ENCODE results near the gene RPA1.

The RPA1 gene

DNA sequence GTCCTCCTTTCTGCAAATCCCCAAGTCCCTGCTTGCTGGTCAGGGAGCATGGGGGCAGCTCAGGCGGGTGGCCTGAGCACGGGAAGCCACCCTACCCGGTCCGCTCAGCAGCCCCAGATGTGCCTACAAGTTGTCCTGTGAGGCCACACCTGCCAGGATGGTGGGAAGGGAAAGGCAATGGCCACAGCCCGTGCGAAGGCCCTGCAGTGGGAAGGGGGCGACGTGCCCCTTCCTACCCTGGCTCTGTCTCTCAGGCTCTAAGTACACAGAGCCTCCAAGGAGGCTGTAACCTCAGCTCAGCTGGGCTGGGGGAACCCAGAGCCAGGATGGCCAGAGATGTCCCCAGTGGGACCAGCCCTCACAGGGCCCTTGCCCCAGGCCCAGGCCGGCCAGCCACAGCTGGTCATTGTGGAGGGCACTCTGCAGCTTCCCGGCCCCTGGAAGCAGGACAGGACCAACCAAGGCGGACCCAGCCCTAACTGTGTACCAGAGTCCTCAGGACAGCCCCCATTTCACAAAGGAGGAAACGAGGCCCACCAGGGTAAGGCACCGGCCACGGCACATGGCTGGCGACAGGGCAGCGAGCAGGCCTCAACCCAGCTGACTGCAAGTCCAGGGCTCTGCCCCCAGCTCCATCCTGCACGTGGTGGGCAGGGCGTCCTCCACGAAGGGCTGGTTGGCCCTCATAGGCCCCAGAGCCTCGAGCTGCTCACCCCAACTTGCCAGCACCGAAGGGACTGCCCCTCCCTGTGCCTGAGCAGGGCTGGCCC, 113.0 kb downstream of the RPA1 start:
- DNase-seq (ENCODE audit: low read depth) = no peak

DNA sequence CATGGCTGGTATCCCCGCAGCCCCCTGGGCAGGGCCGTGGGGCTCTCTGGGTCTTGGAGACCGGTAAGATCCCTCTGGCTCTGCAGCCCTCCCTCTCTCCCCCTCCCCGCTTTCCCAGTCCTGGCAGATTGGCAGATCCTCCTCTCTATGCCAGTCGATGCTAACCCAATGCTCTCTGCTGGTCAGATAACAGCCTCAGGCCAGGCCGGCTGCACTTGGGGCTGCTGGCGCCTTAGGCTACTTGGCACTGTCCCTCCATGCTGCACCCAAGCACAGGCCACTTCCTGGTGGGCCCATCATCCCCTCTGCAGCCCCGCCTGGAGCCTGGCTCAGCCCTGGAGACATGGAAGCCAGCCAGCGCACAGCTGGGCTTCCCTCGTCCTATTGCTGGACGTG, 113.6 kb downstream of the RPA1 start:
- DNase-seq (ENCODE audit: low read depth) = no peak

DNA sequence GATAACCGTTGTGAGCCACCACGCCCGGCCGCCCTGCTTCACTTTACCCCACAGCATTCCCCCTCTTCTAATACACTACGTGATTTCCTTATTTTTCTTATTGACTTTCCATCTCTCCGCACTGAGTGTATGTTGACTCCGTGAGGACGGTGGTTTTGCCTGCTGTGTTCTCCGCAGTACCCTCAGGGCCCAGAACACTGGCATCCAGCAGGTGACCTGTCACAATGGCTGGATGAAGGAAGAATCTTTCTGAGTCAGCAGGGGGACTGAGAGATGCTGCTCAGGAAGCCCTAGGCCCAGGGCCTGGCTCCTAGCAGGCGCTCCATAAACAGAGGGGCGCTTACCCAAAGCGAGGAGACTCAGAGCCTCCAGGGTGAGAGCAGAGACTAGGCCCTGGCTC, 115.8 kb downstream of the RPA1 start:
- no peak for DNase-seq (ENCODE audit: low read depth)

DNA sequence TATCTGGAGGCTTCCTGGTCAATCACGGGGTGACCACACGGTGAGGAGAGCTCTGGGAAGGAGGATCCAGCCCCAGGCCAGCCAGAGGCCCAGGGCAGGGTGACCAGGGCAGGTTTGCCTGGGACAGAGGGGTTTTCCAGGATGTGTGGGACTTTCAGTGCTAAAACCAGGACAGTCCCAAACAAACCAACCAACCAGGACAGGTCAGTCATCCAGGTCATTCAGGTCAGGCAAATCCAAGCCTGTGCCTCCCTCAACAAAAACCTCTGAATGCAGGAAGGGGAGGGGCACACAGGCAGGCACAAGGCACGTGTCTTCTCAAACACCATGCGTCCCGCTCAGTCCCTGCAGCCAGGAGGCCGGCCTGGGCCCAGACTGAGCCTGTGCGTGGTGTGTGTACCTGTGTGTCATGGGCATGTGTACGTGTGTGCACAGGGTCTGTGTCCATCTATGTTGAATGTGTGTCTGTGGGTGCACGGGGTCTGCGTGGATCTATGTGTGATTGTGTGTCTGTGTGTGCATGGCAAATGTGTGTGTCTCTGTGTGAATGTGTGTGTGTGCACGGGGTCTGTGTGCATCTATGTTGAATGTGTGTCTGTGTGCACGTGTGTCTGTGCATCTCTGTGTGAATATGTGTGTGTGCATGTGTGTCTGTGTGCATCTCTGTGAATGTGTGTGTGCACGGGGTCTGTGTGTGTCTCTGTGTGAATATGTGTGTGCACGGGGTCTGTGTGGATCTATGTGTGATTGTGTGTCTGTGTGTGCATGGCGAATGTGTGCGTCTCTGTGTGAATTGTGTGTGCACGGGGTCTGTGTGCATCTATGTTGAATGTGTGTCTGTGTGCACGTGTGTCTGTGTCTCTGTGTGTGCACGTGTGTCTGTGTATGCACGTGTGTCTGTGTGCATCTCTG, 116.5 kb downstream of the RPA1 start:
- DNase-seq (ENCODE audit: low read depth) = no peak

DNA sequence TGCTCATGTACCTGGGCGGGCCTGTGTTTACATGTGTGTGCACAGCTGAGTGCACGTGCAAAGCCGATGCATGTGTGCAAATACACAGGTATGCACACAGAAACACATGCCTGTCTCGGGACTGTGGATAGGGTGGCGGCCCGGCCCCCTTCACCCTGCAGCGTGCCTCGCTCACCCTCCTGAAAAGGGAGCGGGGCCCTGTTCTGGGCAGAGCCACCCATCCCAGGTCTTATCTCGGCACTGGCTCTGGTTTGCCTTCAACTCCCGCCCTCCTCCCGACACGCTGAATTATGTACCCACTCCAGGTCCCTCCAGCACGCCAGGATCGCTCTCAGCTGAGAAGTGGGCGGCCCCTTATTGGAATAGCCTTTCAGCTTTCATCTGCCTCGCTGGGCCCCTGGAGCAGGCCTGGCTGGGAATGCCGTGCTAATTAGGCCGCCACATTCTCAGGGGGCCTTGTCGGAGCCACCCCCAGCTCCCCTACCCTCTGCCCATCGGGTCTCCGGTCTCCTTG, 117.5 kb downstream of the RPA1 start:
- DNase-seq (ENCODE audit: low read depth) = no peak

DNA sequence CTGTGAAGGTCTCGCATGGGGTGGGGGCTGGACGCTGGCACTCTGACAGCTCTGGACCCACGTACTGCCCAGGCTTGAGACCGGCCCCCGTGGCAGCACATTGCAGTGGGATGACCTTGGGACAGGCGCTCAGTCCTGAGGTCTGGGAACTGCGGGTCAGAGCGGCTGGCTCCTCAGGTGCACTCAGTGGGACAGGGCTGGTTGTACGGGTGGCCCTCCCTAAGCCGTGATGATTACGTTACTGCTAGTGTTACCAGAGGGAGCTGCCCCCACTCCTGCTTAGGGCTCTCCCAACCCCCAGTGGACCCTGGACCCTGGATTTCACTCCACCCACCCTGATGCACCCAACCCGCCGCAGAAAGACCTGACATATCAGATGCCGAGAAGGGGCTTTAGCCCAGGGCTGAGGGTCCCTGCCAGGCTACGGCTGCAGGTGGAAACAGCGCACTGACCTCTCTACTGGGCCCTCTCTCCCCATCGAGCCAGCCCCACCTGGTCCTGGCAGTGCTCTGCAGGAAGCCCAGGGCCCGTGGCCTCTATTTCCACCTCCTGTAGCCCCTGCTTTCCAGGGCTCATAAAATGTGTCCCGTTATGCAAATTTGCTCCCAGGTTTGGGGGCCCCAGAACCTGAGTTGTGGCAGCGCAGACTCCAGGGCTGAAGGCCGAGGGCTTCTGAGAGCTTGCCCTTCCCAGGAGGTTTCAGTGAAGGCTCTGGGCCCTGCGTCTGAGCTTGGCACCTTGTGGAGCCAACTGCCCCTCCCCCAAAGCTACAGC, 118.1 kb downstream of the RPA1 start:
- DNase-seq (ENCODE audit: low read depth) = no peak

DNA sequence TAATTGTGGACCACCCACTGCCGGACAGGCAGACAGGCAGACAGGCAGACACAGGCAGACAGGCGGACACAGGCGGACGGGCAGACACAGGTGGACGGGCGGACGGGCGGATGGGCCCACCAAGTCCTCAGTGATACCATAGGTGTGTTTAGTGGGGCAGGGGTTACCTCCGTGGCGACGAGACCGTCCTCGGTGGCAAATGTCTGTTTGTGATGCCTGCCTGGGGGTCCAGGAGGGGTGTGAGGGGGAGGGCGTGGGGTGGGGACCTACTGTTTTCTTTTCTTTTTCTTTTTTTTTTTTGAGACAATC, 118.7 kb downstream of the RPA1 start:
- no peak for DNase-seq (ENCODE audit: low read depth)

Data from activated T-cell treated with anti-CD3 and anti-CD28 coated beads for 48 hours (primary cell).